Fibroblast of skin of left biceps (primary cell): ENCODE measurements around the gene FAM13B.
"Not testable (repeated sequence)": the region's sequence is repeated elsewhere in the genome, so short reads cannot be mapped to it uniquely, and the experiment has no call there.

Experiments
- DNase-seq, 2 experiments: peaks; one replicate each; pipeline ENCODE4 v3.0.0-alpha.2; 2013; ENCODE audit warnings: low read depth in 2 of 2

The FAM13B gene

DNA sequence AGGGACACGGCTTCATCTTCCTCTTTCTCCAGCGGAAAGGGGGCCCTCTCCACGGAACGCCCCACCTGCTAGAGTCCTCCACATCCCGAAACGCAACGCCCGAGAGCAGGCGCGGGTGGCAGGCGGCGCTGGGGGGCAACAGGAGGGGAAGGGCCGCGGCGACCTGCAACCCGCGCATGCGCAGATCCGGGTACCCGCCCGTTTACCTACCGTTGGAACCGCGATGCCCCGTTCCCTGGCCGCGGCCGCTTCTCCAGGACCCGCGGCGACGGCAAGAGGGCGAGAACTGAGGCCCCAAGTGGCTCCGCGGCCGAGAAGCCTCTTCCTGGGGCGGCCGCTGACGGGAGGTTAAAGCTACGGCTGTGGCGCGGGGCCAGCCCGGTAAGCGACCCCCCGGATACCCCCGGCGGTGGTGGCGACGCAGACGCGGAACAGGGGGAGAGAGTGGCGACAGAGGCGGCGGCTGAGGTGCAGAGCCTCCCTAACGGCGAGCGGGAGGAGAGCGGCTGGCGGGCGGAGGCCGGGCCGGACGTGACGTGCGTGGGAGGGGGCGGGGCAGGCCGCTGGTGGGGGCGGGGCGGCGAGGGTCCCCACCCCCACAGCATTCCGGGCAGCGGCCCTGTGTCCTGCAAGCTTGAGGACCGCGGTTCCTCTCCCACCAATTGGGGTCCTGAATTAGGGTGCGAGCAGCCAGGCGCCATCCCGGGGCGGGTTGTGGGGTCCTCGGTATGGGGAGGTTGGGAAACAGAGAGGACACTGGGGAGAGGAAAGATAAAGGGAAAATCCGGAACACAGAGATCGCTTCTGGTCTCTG, at the start of gene FAM13B:
Gene FAM13B, minus strand, starts transcription at position 508 of the 814 bp plus-strand sequence. CDS start 13,968 bp downstream, outside the sequence.
- peak in 1 of 2 experiments; percentile 21 for DNase-seq

DNA sequence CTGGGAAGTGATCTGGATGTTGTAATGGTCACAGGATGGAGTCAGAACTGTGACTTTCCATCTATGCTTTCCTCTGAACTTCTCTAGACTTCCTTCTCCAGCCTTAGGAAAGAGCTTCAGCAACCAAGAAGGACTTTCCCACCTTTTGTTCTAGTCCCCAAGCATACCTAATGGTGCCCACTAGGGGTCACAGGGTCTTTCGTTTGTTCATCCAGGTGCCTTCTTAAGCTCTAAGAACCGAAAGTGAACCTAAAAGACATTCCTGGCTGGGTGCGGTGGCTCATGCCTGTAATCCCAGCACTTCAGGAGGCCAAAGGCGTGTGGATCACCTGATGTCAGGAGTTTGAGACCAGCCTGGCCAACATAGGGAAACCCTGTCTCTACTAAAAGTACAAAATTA, 49.2 kb upstream of the FAM13B start:
- no peak for DNase-seq

DNA sequence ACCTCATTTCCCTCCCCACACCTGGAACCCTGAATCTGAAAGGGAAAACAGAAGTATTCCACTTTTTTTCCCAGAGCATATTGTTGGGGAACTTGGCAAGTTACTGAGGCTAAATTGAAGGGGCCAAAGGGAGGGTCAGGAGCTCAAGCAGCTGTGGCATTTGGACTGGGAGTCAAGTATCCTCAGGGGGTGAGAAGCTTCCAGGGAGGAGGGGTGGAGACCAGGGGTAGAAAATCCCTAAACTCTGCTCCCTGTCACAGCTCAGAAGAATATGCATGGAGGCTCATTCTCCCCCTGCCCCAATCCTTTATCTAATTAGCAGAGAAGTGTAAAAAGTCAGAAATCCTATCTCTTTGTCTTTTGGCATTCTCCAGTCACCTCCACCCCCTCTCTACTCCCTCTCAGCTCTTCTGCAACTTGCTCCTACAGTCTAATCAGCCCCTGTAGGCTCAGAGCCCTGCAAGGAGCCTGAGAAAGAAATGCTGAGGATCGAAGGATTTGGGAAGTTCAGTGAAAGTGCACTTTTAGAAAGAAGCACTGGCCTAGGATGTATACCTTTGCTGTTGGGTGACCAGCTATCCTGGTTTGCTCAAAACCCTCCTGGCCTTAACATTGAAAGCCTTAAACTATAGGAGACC, 45.2 kb upstream of the FAM13B start:
- DNase-seq, result no peak

DNA sequence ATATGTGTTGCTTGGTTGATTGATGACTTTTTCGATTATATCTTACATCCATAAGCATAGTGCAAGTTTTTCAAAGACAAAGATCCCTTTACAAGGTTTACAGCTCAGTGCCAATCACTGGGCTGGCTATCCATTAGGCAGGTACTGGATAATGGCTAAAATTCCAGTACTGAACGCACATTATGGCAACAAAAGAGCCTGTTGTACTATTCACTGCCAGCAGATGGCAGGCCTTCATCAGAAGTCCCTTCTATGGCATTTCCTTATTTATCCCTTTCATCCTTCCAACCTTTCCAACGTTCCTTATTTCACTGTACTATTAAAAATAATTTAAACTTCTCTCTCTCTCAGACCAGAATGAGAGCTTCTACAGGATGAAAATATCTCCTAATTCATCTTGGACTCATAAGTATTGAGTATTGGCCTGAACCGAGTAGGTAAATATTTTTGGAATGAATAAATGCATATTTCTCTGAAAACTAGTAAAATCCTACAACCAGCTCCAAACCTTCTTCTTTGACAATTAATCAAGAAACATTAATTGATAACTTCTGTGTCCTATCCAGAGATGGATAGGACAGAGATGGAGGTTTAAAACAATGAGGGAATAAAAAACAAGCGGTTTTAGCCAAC, 44.3 kb upstream of the FAM13B start:
- peak; percentile 6 to 10 for DNase-seq

DNA sequence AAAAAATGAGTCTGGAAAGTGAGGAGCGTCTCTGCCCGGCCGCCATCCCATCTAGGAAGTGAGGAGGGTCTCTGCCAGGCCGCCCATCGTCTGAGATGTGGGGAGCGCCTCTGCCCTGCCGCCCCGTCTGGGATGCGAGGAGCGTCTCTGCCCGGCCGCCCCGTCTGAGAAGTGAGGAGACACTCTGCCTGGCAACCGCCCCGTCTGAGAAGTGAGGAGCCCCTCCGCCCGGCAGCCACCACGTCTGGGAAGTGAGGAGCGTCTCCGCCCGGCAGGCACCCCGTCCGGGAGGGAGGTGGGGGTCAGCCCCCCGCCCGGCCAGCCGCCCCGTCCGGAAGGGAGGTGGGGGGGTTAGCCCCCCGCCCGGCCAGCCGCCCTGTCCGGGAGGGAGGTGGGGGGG, 37.1 kb upstream of the FAM13B start:
- not testable (repeated sequence) for DNase-seq

DNA sequence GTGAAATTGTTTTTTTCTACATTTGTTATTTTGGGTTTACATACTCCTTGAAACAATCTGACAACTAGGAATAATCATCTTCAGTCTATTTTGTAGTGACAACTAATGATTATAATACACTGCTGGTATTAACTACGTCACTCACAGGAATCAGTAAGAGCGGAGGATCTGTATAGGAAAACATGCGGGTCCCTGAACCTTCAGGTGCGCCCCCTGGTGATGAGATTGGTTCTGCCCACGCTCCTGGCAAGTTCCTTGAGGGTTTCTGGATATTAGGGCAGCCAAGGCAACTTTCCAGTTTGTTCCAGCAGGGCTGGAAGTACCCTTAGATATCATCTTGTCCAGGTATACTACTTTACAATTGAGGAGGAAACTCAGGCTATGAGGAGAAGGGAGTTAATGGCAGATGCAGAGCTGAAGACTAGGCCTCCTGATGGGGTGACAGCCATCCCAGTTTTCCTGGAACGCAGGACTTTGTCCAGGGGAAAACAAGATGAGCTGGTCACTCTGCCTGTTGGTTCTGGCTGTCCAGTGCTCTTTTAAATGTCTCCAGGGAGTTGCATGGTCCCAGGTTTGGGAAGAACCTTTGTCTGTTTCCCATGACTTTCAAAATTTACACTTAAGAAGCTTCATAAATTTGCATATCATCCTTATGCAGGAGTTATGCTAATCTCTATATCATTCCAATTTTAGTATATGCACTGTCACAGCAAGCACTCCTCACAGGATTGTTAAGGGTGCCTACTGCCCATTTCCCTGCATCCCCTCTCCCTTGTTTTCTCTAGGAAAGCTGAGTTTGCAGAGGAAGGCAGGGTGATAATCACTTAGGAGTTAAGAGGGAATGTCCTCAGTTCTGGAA, 36.1 kb upstream of the FAM13B start:
- peak; percentile 30 to 36 for DNase-seq

DNA sequence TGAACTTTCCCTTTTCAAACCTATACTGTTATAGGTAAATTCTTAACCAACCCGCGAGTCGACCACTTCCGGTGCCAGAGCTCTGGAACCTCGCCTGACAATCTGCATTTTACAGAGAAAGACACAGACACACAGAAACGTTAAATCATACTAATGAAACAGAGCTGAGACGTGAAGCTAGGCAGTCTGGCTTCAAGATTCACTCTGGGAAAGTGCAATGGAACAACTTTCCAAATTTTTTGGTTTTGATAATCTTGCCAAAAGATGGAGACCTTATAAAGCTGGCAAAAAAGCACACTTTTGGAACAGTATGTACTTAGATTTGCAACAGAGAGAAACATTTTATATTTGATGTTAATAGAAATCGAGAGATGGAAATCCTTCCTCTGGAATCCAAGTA, 35.1 kb upstream of the FAM13B start:
- DNase-seq, result no peak

DNA sequence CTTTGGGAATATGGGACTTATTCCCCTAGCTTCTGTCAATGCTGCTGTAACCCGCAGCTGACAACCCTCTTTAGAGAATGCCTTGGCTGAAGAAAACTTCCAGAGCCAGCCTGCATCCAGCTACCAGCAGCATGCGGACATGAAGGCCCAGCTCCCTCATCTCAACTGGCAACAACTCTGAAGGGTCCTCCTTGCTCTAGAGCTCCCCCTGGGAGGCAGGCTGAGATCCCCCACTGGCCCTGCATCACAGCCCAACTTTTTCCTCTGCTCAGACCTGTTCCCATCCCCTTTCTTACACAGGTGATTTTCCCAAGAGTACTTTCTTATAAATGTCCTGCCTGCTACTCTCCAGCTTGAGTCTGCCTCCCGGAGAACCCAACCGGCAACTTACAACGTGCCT, 32.2 kb upstream of the FAM13B start:
- no peak for DNase-seq

DNA sequence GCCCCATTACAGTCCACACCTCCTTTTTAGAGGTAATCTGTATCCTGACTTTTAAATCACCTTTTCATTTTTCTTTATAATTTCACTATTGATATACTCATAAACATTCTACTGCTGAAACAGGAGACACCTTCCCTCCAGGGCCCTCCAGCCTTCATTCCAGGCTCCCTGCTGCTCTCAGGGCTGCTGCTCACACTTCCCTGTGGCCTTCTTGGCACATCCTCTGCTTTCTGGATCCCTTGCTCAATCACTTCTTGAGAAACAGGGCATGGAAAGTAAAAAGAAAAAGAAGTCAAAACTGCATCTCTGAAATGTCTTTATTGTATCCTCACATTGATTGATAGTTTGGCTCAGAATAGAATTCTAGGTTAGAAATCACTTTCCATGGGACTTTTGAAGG, 31.6 kb upstream of the FAM13B start:
- DNase-seq, result no peak

DNA sequence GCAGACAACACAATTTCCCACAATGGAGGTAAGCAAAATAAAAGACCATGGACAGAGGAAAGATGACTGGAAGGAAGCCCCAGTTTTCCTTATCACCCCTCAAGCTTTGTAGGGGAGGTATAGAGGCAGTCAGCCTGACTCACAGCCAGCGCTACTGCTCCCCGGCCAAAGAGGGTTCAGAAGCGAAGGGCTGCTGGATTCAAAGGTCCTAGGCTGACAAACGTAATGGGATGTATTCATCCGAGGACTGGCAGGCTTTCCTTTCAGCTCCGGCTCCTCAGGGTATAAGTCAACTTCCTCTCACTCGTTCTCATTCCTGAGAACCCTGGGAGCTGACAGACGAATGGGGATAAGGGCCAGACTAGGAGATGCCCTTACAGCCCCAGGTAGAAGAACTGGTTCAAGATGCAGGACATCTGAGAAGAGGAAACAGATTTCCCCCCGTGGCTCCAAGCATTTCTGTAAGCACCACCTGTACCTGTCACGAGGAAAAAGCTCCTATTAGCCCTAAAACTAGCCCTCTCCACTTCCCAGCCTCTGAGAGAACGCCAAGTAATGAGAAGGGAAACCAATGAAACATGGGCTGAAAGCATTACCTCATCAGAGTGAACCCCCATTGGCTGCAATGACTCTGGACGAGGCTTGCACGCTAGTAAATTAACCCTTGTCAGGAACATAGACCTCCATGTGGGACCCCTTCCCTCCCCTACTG, 22.1 kb upstream of the FAM13B start:
- DNase-seq, result no peak

DNA sequence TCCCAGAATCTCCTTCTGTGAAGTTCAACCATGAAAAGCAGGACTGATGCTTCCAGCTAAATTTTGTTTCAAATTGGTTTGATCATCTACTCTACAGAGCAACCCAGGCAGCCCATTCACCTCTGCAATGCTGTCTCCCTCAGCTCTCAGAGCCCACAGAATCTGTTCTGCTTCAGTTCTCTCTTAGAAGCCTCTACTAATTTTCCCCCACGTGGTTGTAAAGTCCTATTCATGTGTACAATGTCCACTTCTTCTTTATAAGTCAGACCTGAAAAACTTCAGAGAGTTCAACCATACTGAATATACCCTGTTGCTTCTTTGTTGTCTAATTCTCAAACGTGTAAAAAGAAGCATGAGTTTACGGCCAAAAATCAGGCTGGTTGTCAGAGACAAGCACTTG, 21.3 kb upstream of the FAM13B start:
- DNase-seq, result no peak

DNA sequence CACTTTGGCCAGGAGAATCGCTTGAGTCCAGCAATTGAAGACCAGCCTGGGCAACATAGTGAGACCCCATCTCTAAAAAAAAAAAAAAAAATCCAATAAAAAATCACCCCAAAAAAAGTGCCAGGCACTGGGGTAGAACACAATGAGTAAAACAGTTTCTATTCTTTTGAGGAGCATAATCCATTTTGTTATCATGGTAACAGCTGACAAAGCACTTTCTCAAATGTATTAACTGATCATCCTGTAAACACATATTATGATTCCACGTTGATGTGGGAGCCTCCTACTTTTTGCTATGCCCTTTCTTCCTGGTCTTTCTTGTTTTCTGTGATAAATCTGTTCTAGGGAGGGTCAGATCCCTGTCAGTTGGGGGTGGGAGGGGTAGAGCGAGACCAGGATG, 20.7 kb upstream of the FAM13B start:
- no peak for DNase-seq

DNA sequence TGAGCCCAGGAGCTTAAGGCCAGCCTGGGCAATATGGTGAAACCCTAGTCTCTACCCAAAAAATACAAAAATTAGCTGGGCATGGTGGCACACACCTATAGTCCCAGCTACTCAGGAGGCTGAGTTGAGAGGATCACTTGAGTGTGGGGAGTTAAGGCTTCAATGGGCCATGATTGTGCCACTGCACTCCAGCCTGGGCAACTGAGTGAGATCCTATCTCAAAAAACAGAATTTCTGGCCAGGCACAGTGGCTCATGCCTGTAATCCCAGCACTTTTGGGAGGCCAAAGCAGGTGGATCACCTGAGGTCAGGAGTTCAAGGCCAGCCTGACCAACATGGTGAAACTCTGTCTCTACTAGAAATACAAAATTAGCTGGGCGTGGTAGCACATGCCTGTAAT, 19.8 kb upstream of the FAM13B start:
- DNase-seq, result not testable (repeated sequence)

DNA sequence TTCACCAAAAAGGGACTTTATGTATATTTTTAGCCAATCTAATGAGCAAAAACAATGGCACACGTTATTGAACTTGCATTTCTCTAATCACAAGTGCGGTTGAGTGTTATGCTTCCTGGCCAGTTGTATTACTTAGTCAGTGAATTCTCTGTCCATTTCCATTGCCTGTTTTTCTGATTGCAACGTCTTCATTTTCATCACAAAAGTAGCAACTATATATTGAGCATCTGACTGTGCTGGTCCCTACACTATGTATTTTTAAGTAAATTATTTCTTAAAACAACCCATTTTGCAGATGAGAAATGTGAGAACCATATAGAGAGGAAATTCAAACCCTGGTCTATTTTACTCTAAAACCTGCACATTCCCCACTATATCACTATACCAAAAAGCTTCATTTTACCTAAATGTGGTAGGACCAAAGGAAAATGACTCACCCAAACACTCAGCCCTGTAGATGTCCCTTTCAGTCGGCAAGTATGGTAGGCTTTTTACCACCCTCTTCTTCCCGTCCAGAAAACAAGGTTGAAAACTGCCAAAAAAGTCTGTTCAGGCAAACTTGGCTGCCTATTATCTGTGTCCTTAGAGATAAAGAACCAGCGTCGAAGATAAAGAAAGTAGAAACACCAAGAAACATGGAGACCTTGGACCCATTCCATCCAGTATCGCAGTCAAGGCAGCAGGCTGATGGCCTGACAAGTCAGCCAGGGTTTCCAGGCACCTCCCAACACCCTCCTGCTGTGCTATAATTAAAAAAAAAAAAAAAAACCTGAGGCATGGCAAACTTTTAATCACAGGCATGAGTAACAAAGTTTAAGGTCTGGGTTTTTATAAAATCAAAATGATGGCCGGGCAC, 18.8 kb upstream of the FAM13B start:
- DNase-seq, result no peak

DNA sequence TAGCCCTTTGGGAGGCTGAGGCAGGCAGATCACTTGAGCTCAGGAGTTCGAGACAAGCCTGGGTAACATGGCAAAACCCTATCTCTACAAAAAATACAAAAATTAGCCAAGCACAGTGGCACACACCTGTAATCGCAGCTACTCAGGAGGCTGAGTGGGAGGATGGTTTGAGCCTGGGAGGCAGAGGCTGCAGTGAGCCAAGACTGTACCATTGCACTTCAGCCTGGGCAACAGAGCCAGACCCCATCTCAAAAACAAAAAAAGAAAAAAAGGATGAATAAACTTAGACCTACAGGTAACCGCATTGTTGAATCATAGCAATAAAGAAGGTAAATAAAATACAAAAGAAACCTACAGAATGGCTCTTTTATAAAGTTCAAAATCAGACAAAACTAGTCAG, 12.4 kb upstream of the FAM13B start:
- not testable (repeated sequence) for DNase-seq

DNA sequence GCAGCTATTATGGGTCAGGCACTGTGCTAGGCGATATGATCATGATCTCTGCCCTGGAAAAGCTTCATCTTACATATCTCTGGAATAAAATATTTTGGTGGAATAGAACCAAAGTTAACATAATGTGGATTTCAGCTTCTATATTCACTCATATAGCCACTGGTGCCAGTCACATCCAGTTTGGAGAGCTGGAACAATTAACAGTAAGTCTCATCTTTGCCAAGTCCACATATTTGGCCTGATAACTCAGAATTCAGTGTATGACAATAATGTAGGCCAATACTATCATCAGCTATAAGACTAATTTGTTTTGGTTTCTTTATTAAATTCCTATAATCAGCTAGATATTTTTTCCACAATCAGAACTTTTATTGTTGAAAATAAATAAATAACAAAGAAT, 5.9 kb upstream of the FAM13B start:
- no peak for DNase-seq

DNA sequence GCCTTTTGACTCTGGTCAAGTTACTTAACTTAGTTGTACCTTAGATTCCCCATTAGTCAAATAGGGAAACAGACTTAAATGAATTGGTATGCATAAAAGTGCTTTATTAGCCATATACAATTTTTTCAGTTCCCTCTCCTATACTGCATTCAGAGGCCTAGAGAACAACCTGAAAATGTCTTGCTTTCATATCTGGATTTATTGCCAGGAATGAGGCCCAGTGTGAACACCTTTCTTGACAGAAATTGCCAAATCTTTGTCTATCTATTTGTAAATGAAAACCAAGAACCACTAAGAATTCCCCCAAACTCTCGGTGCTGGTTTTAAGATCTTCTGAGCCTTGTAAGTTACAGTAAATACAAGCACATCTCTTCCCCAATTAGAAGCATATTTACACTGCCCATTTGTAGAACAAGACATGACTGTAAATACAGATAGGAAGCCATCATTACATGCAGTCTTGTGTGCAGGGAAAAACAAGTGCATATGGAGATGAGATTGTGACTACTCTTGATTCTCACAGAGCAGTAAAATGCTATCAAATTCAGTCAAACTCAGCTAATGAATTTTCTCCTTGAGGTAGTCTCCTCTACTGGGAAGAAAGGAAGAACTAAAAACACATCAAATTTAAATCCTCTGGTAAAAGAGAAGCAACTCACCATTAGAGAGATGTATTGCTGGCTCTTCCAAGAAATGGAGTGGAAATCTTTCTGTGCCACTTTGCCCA, 5.2 kb upstream of the FAM13B start:
- DNase-seq, result no peak

DNA sequence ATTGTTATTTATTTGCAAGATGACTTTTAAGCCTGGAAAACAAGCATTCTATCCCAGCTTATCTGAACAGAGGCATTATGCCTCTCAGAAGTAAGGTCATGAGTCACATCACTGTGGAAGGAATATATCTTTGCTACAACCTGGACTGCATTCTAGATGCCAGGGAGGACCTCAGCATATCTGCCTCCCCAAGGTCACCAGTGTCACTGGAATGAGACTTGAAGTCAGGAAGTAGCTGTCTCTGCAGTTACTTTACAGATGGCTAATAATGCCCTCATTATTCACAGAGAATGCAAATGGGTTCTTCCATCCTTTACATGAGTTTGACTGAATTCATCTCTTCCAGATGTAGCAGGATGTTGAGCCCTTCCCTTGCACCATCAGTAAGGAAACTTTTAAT, 4.4 kb upstream of the FAM13B start:
- no peak for DNase-seq
